ENCODE measurements around the gene TTC38.
A peak's percentile ranks its signal among the peaks of the same experiment; 100 is the strongest.

The TTC38 gene

GRCh38 chr22:46278656-46279645 lies 11.1 kb downstream of the TTC38 start:
- DNase-seq (ENCODE audit: low spot score): no peak

- DNase-seq (ENCODE audit: low spot score): no peak
Observed at GRCh38 chr22:46280063-46280817, 12.4 kb downstream of the TTC38 start.

- DNase-seq (ENCODE audit: low spot score): no peak
Observed at GRCh38 chr22:46280999-46281623, 13.3 kb downstream of the TTC38 start.

GRCh38 chr22:46281866-46282678 lies 14.3 kb downstream of the TTC38 start:
- DNase-seq (ENCODE audit: low spot score): no peak

GRCh38 chr22:46286006-46286405 lies 18.2 kb downstream of the TTC38 start:
- DNase-seq (ENCODE audit: low spot score): no peak

GRCh38 chr22:46286941-46287872 lies 19.4 kb downstream of the TTC38 start:
- DNase-seq (ENCODE audit: low spot score): no peak

GRCh38 chr22:46287873-46288751 lies 20.3 kb downstream of the TTC38 start:
- DNase-seq (ENCODE audit: low spot score): no peak

GRCh38 chr22:46288846-46289243 lies 21.0 kb downstream of the TTC38 start:
- no peak for DNase-seq (ENCODE audit: low spot score)

GRCh38 chr22:46289244-46289891 lies 21.6 kb downstream of the TTC38 start:
- DNase-seq (ENCODE audit: low spot score): no peak

- no peak for DNase-seq (ENCODE audit: low spot score)
Observed at GRCh38 chr22:46290121-46290842, 22.5 kb downstream of the TTC38 start.

- DNase-seq (ENCODE audit: low spot score): no peak
Observed at GRCh38 chr22:46290843-46291785, 23.3 kb downstream of the TTC38 start.

- no peak for DNase-seq (ENCODE audit: low spot score)
Observed at GRCh38 chr22:46292173-46292572, 24.4 kb downstream of the TTC38 start.

GRCh38 chr22:46292732-46293131 lies 24.9 kb downstream of the TTC38 start:
- DNase-seq (ENCODE audit: low spot score): no peak

GRCh38 chr22:46293577-46294260 lies 25.9 kb downstream of the TTC38 start:
- no peak for DNase-seq (ENCODE audit: low spot score)

- no peak for DNase-seq (ENCODE audit: low spot score)
Observed at GRCh38 chr22:46294784-46295183, 27.0 kb downstream of the TTC38 start.

GRCh38 chr22:46295277-46295971 lies 27.6 kb downstream of the TTC38 start:
- DNase-seq (ENCODE audit: low spot score): peak; percentile 45

Data from HuH-7 (cell line).